ENCODE results near the gene ADRM1.

The ADRM1 gene

DNA sequence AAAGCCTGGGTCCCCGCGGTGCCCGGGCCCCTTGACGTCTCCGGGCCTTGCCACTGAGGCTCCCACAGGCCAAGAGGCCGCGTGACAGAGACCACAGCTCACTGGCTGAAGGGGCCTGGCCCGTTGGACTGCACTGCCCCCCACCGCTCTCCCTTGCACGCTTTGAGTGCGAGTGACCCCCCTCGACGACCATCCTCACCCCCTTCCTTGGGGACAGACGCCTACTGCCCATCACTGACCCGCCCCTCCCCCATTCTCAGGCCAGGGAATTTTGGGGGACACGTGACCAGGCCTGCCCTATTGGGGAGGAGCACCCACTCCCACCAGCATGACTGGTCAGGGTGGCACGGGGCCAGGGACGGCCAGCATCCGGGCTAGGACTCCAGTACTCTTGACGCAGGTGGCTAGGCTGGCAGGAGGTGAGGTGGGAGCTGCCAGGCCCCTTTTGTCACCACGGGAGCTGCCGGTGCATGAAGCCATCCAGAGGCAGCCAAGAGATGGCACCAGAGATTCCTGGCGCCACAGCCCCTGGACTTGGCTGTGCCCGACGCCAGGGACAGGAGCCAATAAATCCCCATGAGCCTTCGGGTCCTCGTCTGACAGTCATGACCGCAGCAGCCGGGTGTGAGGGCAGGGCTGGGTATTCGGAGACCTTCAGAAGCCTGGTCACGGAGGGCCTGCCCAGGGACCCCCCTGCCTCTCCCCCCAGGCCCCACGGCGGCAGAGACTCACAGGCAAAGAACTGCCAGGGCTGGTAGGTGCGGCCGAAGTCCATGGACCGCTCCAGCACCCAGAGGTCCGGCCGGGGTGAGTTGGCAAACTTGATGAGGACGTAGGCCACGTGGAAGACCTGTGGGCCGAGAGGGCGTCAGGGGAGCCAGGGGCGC is 49.8 kb downstream of the ADRM1 start:
- in situ Hi-C loops (cut with HindIII; ENCODE audit: low sequenced_read_pairs), result no loop called here
- DNase-seq (ENCODE audit: low read depth, low spot score), result peak; percentile 38
- no peak overlapping the region for H3K4me3 ChIP-seq (ENCODE audit: low read depth, low read length)
- TF ChIP-seq, protein P1, sequence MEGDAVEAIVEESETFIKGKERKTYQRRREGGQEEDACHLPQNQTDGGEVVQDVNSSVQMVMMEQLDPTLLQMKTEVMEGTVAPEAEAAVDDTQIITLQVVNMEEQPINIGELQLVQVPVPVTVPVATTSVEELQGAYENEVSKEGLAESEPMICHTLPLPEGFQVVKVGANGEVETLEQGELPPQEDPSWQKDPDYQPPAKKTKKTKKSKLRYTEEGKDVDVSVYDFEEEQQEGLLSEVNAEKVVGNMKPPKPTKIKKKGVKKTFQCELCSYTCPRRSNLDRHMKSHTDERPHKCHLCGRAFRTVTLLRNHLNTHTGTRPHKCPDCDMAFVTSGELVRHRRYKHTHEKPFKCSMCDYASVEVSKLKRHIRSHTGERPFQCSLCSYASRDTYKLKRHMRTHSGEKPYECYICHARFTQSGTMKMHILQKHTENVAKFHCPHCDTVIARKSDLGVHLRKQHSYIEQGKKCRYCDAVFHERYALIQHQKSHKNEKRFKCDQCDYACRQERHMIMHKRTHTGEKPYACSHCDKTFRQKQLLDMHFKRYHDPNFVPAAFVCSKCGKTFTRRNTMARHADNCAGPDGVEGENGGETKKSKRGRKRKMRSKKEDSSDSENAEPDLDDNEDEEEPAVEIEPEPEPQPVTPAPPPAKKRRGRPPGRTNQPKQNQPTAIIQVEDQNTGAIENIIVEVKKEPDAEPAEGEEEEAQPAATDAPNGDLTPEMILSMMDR (IDR thresholded peaks at IDR 0.05; ENCODE audit: low read depth, low read length), result peak; percentile 15

DNA sequence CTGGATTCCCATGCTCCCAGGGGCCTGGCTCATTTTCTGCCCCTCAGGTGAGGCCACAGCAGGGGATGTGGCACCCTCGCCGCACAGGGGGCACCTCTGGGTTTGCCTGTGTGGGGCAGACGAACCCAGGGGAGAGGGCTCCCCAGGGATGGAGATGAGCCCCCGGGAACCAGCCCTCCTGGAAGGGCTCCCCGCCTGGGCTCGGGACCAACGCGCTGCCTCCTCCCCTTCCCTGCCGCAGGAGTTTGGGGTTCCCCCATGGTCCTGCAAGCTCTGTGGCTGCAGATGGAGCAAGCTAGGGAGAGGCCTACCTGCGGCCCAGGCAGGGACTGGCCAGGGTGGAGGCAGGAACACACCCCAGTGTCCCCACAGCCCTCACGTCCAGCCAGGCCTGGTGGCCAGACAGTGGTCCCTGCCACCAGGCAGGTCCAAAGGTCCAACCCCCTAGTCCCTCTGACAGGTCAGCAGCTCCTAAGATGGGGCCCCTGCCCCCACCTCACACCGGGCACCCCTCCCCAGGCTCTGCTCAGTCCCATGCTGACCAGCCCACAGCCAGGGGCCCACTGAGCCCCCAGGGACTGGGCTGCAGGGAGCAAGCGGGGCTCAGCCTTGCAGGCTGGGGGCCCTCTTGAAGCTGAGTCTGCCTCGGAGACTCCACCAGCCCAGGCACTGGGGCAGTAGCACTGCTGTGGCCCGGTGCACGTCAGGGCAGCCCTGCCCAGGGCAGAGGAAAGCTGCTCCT is 50.7 kb downstream of the ADRM1 start:
- no peak overlapping the region for H3K4me3 ChIP-seq (ENCODE audit: low read depth, low read length)
- TF ChIP-seq, protein P1 (IDR thresholded peaks at IDR 0.05; ENCODE audit: low read depth, low read length), result no peak
- no peak for DNase-seq (ENCODE audit: low read depth, low spot score)
- in situ Hi-C loops (cut with HindIII; ENCODE audit: low sequenced_read_pairs), result no loop called here

DNA sequence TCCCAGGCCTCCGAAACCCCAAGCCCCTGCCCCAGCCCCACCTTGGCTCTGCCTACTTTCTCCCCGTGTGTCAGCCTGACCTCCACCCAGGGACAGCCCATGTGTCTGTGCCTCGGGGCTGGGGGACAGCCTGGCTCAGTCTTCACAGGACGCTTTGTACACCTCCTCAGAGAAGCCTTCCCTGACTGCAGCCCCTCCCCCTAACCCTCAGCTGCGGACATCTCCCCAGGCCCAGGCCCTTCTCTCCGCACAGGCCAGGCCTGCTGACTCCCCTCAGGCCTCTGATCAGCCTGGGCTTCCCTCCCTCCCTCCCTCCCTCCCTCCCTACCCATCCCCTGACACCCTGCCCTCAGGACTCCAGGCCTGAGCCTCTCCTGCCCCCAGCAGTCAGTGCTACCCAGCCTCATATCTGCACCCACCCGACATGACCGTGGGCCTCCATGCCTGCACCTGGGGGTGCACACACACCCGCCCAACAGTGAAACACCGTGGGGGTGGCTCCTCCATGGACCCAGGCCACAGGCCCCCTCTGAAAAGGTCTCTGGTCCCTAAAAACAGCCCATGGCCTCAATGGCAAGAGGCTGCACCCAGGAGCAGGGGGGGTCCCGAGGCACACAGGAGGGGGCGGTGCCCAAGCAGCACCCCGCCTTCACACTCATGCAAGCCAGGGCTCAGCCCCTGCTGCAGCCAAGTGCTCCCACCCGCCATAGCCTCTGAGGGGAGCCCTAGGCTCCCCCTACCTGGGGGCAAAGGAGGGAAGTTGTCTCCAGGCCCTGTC is 51.4 kb downstream of the ADRM1 start:
- H3K4me3 ChIP-seq (ENCODE audit: low read depth, low read length), result no peak overlapping the region
- DNase-seq (ENCODE audit: low read depth, low spot score), result no peak
- in situ Hi-C loops (cut with HindIII; ENCODE audit: low sequenced_read_pairs), result no loop called here
- TF ChIP-seq, protein P1 (IDR thresholded peaks at IDR 0.05; ENCODE audit: low read depth, low read length), result no peak

DNA sequence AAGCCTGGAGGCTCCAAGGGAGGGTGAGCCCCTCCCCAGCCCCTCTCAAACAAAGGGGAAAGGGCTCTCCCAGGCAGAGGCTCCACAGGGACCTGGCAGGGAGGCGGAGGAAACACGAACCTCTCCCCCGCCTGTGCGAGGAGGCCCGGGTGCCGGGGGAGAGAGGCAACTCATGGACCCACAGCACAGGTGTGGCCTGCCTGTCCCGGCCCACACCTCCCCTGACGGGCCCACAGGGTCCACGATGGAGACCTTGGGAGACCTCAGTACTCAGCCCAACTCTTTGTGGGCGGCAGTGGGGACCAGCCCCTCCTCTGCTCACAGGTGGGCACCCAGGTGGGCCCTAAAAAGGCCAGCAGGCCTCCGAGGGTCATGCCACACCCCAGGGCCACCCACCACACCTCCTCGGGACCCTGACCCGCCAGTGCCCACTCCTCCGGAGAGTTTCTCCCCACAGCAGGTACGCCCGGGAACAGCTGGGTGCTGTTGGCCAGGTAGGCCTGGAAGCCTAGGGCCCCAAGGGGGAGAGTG is 52.1 kb downstream of the ADRM1 start:
- in situ Hi-C loops (cut with HindIII; ENCODE audit: low sequenced_read_pairs), result no loop called here
- TF ChIP-seq, protein P1 (IDR thresholded peaks at IDR 0.05; ENCODE audit: low read depth, low read length), result no peak
- no peak for DNase-seq (ENCODE audit: low read depth, low spot score)
- no peak overlapping the region for H3K4me3 ChIP-seq (ENCODE audit: low read depth, low read length)

DNA sequence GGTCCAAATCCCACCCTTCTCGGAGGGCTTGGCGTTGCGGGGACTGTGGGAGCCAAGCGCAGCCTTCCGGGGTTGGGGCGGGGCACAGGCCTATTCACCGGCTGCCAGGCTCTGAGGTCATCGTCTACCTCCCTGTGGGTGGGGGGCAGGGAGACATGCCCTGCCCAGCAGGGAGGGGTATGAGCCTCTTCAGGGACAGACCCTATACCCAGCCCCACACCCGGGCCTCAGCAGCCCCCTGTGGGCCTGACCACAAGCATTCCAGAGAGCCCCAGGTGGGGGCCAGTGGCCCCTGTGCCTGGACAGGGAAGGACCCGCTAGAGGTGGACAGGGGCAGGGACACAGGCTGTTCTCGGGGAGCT is 52.7 kb downstream of the ADRM1 start:
- peak; percentile 62 for DNase-seq (ENCODE audit: low read depth, low spot score)
- no peak overlapping the region for H3K4me3 ChIP-seq (ENCODE audit: low read depth, low read length)
- TF ChIP-seq, protein P1 (IDR thresholded peaks at IDR 0.05; ENCODE audit: low read depth, low read length), result no peak
- in situ Hi-C loops (cut with HindIII; ENCODE audit: low sequenced_read_pairs), result no loop called here

Measured in astrocyte of the spinal cord (primary cell).